HG03196 (cell line): ENCODE data around the gene GTF3C5.
"Not testable (repeated sequence)": the region's sequence is repeated elsewhere in the genome, so short reads cannot be mapped to it uniquely, and the experiment has no call there.

Source experiments
- ATAC-seq: cut with Tn5 transposase; IDR thresholded peaks from one replicate; pipeline ENCODE4 v1.9.1; 2021; ENCODE audit not compliant: unreplicated experiment

GTF3C5 gene

GRCh38 chr9:133054194-133054890, 23.5 kb downstream of the GTF3C5 start:
- no peak for ATAC-seq

- no peak for ATAC-seq
These were observed 24.2 kb downstream of the GTF3C5 start for GRCh38 chr9:133054966-133055365.

GRCh38 chr9:133055788-133056420, 25.1 kb downstream of the GTF3C5 start:
- no peak for ATAC-seq

- ATAC-seq, result no peak
These were observed 25.7 kb downstream of the GTF3C5 start for GRCh38 chr9:133056533-133056932.

GRCh38 chr9:133057006-133057405, 26.2 kb downstream of the GTF3C5 start:
- ATAC-seq, result no peak

- no peak for ATAC-seq
These were observed 26.8 kb downstream of the GTF3C5 start for GRCh38 chr9:133057553-133057952.

- no peak for ATAC-seq
These were observed 27.3 kb downstream of the GTF3C5 start for GRCh38 chr9:133058071-133058470.

GRCh38 chr9:133058550-133059320, 27.9 kb downstream of the GTF3C5 start:
- ATAC-seq, result no peak

- no peak for ATAC-seq
These were observed 28.8 kb downstream of the GTF3C5 start for GRCh38 chr9:133059623-133060022.

- no peak for ATAC-seq
These were observed 29.6 kb downstream of the GTF3C5 start for GRCh38 chr9:133060417-133060841.

GRCh38 chr9:133061019-133061763, 30.4 kb downstream of the GTF3C5 start:
- ATAC-seq, result not testable (repeated sequence)

- not testable (repeated sequence) for ATAC-seq
These were observed 31.0 kb downstream of the GTF3C5 start, which contains the start of gene CEL for GRCh38 chr9:133061764-133062145. CEL (plus strand) TSS chr9:133061981; CDS start chr9:133062003, 22 bp downstream.

GRCh38 chr9:133062569-133062968, 31.8 kb downstream of the GTF3C5 start:
- ATAC-seq, result not testable (repeated sequence)

GRCh38 chr9:133063159-133063499, 32.3 kb downstream of the GTF3C5 start:
- ATAC-seq, result no peak

GRCh38 chr9:133063500-133064231, 32.9 kb downstream of the GTF3C5 start:
- ATAC-seq, result no peak

GRCh38 chr9:133064241-133065069, 33.7 kb downstream of the GTF3C5 start:
- ATAC-seq, result no peak

GRCh38 chr9:133065070-133065388, 34.2 kb downstream of the GTF3C5 start:
- ATAC-seq, result no peak

- ATAC-seq, result no peak
These were observed 35.6 kb downstream of the GTF3C5 start for GRCh38 chr9:133066181-133066983.

- no peak for ATAC-seq
These were observed 36.2 kb downstream of the GTF3C5 start for GRCh38 chr9:133067006-133067405.
